GM12878 (cell line): Measurements from ENCODE around the gene ALG12. TPM values are rescaled to one million over a fixed set of nuclear protein-coding genes. Genes with fewer than 3 reads are reported as not detected.

Experiments used
- ATAC-seq: fragments of 200-7000 bp; cut with Tn5 transposase; 3 replicates; pipeline ENCODE4 v1.9.1; 2020; ENCODE audit warnings: mild to moderate bottlenecking, moderate library complexity
- BruUV-seq: library from RNA; stranded (reverse); fragments of 400-500 nt; replicated peaks from 2 replicates; lab custom pipeline; 2021; lab: Mats Ljungman, UMichigan
- CTCF ChIA-PET: fragments of 300-600 bp; sonication (Branson Sonifier 250); formaldehyde crosslinking; extraction: SDS; loops from one replicate; lab custom pipeline; 2021; ENCODE audit warnings: inconsistent platforms; lab: Yijun Ruan, JAX
- POLR2A ChIA-PET: fragments of 350-600 bp; formaldehyde crosslinking; extraction: SDS; loops from one replicate; lab custom pipeline; 2021; ENCODE audit warnings: inconsistent platforms; lab: Charles Lee
- RAD21 ChIA-PET: fragments of 300-600 bp; sonication (Branson Sonifier 250); formaldehyde crosslinking; loops from one replicate; lab custom pipeline; 2023; ENCODE audit warnings: antibody characterized with exemption; ENCODE audit not compliant: unreplicated experiment; lab: Charles Lee
- SMC1A ChIA-PET: fragments of 300-600 bp; sonication (Branson Sonifier 250); formaldehyde crosslinking; loops from one replicate; lab custom pipeline; 2023; ENCODE audit not compliant: unreplicated experiment, uncharacterized antibody; lab: Charles Lee
- DNase-seq: peaks from one replicate; pipeline ENCODE4 v3.0.0-alpha.2; 2011; ENCODE audit warnings: low read depth, low spot score
- FAIRE-seq: peaks from 3 replicates; lab custom pipeline; 2011; peaks lifted over from hg19 to GRCh38; lab: Jason Lieb, UNC
- H2AFZ ChIP-seq: 2 replicates; pipeline ENCODE4 v1.6.0; 2011; ENCODE audit warnings: low read depth, low read length, control low read depth; ENCODE audit not compliant: control insufficient read depth
- H3K27ac ChIP-seq: 2 replicates; pipeline ENCODE4 v1.5.1; 2011; ENCODE audit warnings: control low read depth; ENCODE audit not compliant: control insufficient read depth, insufficient read depth
- H3K27me3 ChIP-seq, 2 experiments: replicated peaks in 1 of 2; 2 replicates each; pipeline versions ENCODE4 v1.6.0 to v1.6.1; 2011; ENCODE audit warnings: low read length in 1 of 2; ENCODE audit not compliant: control insufficient read depth in 2 of 2, insufficient read depth in 2 of 2
- H3K36me3 ChIP-seq, 2 experiments: 2 replicates each; pipeline ENCODE4 v1.5.1; 2011; ENCODE audit warnings: low read length in 1 of 2; ENCODE audit not compliant: control insufficient read depth in 2 of 2, insufficient read depth in 2 of 2
- H3K4me1 ChIP-seq: 2 replicates; pipeline ENCODE4 v1.6.1; 2011; ENCODE audit warnings: mild to moderate bottlenecking, low read length, moderate library complexity, mixed read lengths; ENCODE audit not compliant: control insufficient read depth, insufficient read depth
- H3K4me2 ChIP-seq: 2 replicates; pipeline ENCODE4 v1.6.0; 2011; ENCODE audit warnings: control low read depth; ENCODE audit not compliant: control insufficient read depth, insufficient read depth
- H3K4me3 ChIP-seq: fragments of 200-600 bp; sonication (generic); 2 replicates; pipeline ENCODE4 v1.5.1; 2016
- H3K79me2 ChIP-seq: 2 replicates; pipeline ENCODE4 v1.6.0; 2011; ENCODE audit warnings: low read length; ENCODE audit not compliant: control insufficient read depth, insufficient read depth
- H3K9ac ChIP-seq: 2 replicates; pipeline ENCODE4 v1.8.0; 2011; ENCODE audit warnings: low read length, control low read depth, mixed read lengths; ENCODE audit not compliant: control insufficient read depth, insufficient read depth
- H3K9me3 ChIP-seq: replicated peaks from 3 replicates; pipeline ENCODE4 v1.5.1; 2011; ENCODE audit warnings: mild to moderate bottlenecking, low read length; ENCODE audit not compliant: control insufficient read depth, insufficient read depth
- H4K20me1 ChIP-seq: 2 replicates; pipeline ENCODE4 v1.6.0; 2011; ENCODE audit not compliant: control insufficient read depth, insufficient read depth
- BACH1 ChIP-seq: fragments of 450-650 bp; IDR thresholded peaks from 2 replicates; pipeline ENCODE4 v1.6.1; 2017; ENCODE audit warnings: mild to moderate bottlenecking, borderline replicate concordance
- CBX5 ChIP-seq: sonication (generic); IDR thresholded peaks from 2 replicates; pipeline ENCODE4 v1.6.1; 2016; ENCODE audit warnings: low read depth, moderate library complexity, mild to moderate bottlenecking, inconsistent platforms
- EED ChIP-seq: sonication (generic); IDR thresholded peaks from 2 replicates; pipeline ENCODE4 v1.6.1; 2016; ENCODE audit warnings: antibody characterized with exemption, low read depth
- EZH2 ChIP-seq: IDR thresholded peaks from 2 replicates; pipeline ENCODE4 v1.6.1; 2012; ENCODE audit warnings: low read depth, mild to moderate bottlenecking, control low read depth, inconsistent platforms, low read length, borderline replicate concordance; ENCODE audit not compliant: control insufficient read depth
- HDAC2 ChIP-seq: fragments of 200-600 bp; sonication (generic); IDR thresholded peaks from 2 replicates; pipeline ENCODE4 v1.6.1; 2017
- HDGF ChIP-seq: fragments of 450-650 bp; IDR thresholded peaks from 2 replicates; pipeline ENCODE4 v1.6.1; 2016; ENCODE audit warnings: antibody characterized with exemption
- HSF1 ChIP-seq: fragments of 150-350 bp; IDR thresholded peaks from 2 replicates; pipeline ENCODE4 v1.6.1; 2014; ENCODE audit warnings: mild to moderate bottlenecking, low read depth, low read length
- JUNB ChIP-seq: IDR thresholded peaks from 2 replicates; pipeline ENCODE4 v1.6.1; 2016; ENCODE audit warnings: antibody characterized with exemption, mild to moderate bottlenecking
- NFXL1 ChIP-seq: fragments of 450-650 bp; IDR thresholded peaks from 2 replicates; pipeline ENCODE4 v1.6.1; 2017; ENCODE audit warnings: antibody characterized with exemption, mild to moderate bottlenecking, borderline replicate concordance
- NFYA ChIP-seq: IDR thresholded peaks from 2 replicates; pipeline ENCODE4 v1.6.1; 2011; ENCODE audit warnings: low read depth, mild to moderate bottlenecking, low read length, improper control_type of control experiment, borderline replicate concordance
- POLR2AphosphoS2 ChIP-seq: IDR thresholded peaks from 2 replicates; pipeline ENCODE4 v1.6.1; 2011; ENCODE audit warnings: low read depth, mild to moderate bottlenecking, low read length, improper control_type of control experiment, moderate library complexity
- RCOR1 ChIP-seq: conservative IDR thresholded peaks from 2 replicates; pipeline ENCODE4 v1.6.1; 2012; ENCODE audit warnings: low read depth, low read length, improper control_type of control experiment
- RFX5 ChIP-seq: IDR thresholded peaks from 2 replicates; pipeline ENCODE4 v1.6.1; 2011; ENCODE audit warnings: low read depth, low read length, improper control_type of control experiment
- SKIL ChIP-seq: fragments of 450-650 bp; IDR thresholded peaks from 2 replicates; pipeline ENCODE4 v1.6.1; 2017; ENCODE audit warnings: mild to moderate bottlenecking, low read depth, inconsistent platforms; ENCODE audit not compliant: poor library complexity, severe bottlenecking
- SMC3 ChIP-seq: IDR thresholded peaks from 2 replicates; pipeline ENCODE4 v1.6.1; 2011; ENCODE audit warnings: low read length, improper control_type of control experiment, borderline replicate concordance
- SPI1 ChIP-seq: IDR thresholded peaks from 2 replicates; pipeline ENCODE4 v1.6.1; 2011; ENCODE audit warnings: low read depth, mild to moderate bottlenecking, low read length, moderate library complexity, borderline replicate concordance; ENCODE audit not compliant: insufficient read depth
- ZNF207 ChIP-seq: fragments of 450-650 bp; IDR thresholded peaks from 2 replicates; pipeline ENCODE4 v1.6.1; 2014; ENCODE audit warnings: antibody characterized with exemption, mild to moderate bottlenecking, borderline replicate concordance
- ZNF217 ChIP-seq: fragments of 450-650 bp; IDR thresholded peaks from 2 replicates; pipeline ENCODE4 v1.6.1; 2017; ENCODE audit warnings: antibody characterized with exemption, mild to moderate bottlenecking
- WGBS: methylation state at CpG from one replicate; pipeline ENCODE4 v1.1.6; 2016; ENCODE audit warnings: low lambda C conversion rate; ENCODE audit not compliant: insufficient replicate concordance, insufficient coverage; ENCODE audit errors: missing lambda C conversion rate; 5-methylcytosine and 5-hydroxymethylcytosine counted together
- in situ Hi-C: fragments of 300-500 bp; cut with MboI; formaldehyde crosslinking; loops from 9 replicates; pipeline ENCODE4 v1.14.3; 2018; ENCODE audit warnings: mixed read lengths
- intact Hi-C: fragments of 100-400 bp; cut with micrococcal nuclease; formaldehyde crosslinking; loops from one replicate; pipeline ENCODE4 v1.14.2; 2022; ENCODE audit not compliant: unreplicated experiment
- polyA plus RNA-seq, 11 experiments: library from polyadenylated mRNA; depleted of rRNA in 4 of 11; unstranded in 6 of 11; stranded (reverse) in 5 of 11; fragments of >200 nt; fragmentation: Nextera tagmentation in 4 of 11; fragmentation: Illumina TruSeq in 1 of 11; extraction: Ambion mirVana in 4 of 11; extraction: Trizol in 1 of 11; gene quantifications; 1 replicate in 1 of 11; 2 replicates in 10 of 11; pipeline versions ENCODE4 v1.2.1 to v1.2.3, GENCODE V29; 2011 to 2016; ENCODE audit warnings: inconsistent platforms in 2 of 11, missing spikeins in 2 of 11, low read depth in 1 of 11
- total RNA-seq, 4 experiments: library from RNA; depleted of rRNA in 3 of 4; stranded (reverse); fragments of >200 nt in 3 of 4; fragmentation: Illumina TruSeq in 1 of 4; extraction: Trizol in 1 of 4; gene quantifications; 2 replicates each; pipeline versions ENCODE4 v1.2.1 to v1.2.3, GENCODE V29; 2013 to 2021

ALG12 gene
- total and polyA plus RNA-seq, 10 of the 15 experiments (the other 5 are each of a cell fraction or from before 2014, with no cell fraction given): 0.22 to 23.4 (median 6.6) TPM

- Histone ChIP-seq H3K4me1 (peaks cover 4% of the 10 kb centered on the region), H2AFZ (no peak overlapping the region), H3K27me3 (no peaks in the 10 kb centered on the region), H3K27ac (no peak overlapping the region), H3K36me3 (peaks cover 0 to 6% of the 10 kb centered on the region in 2 experiments; a peak in 3 of 4 replicates), H3K9me3 (no peaks in the 10 kb centered on the region), H4K20me1 (no peaks in the 10 kb centered on the region), H3K4me3 (no peak overlapping the region), H3K4me2 (no peak overlapping the region), H3K9ac (no peak overlapping the region), H3K79me2 (peaks cover 6% of the 10 kb centered on the region)
- ChIA-PET SMC1A (no interaction called here), CTCF (no interaction called here), POLR2A (no interaction called here), RAD21 (no interaction called here)
- BruUV-seq: no TSS peak
- intact Hi-C loops: no loop called here
- DNase-seq (no peak), ATAC-seq (no peak), FAIRE-seq (no peak)
- 89% methylated on average over 26 of the region's 30 CpGs for WGBS
- in situ Hi-C loops: no loop called here
- TF ChIP-seq RCOR1 (no peak), CBX5 (no peak), POLR2AphosphoS2 (no peak), NFXL1 (no peak), BACH1 (no peak), RFX5 (no peak), HSF1 (no peak), SPI1 (no peak), ZNF217 (no peak), HDAC2 (no peak), NFYA (no peak), ZNF207 (no peak), EZH2 (no peak), SKIL (no peak), JUNB (no peak), EED (no peak), SMC3 (no peak), HDGF (no peak)
Observed at GRCh38 chr22:49911881-49912625, 6.2 kb downstream of the ALG12 start.
